HFFc6 (cell line): Measurements from ENCODE around the gene NLGN3. TPM values are rescaled to one million over a fixed set of nuclear protein-coding genes. Genes with fewer than 3 reads are reported as not detected.

Experiments used
- DNase-seq: peaks from one replicate; pipeline ENCODE4 v3.0.0-alpha.2; 2018
- H3K27ac Mint-ChIP-seq: 2 replicates; pipeline ENCODE4 v1.8.0; 2020; ENCODE audit warnings: mild to moderate bottlenecking, mixed read lengths
- H3K27me3 Mint-ChIP-seq: 2 replicates; pipeline ENCODE4 v1.8.0; 2021; ENCODE audit warnings: mild to moderate bottlenecking, moderate library complexity, mixed read lengths; ENCODE audit not compliant: insufficient read depth
- H3K36me3 Mint-ChIP-seq: 2 replicates; pipeline ENCODE4 v1.8.0; 2021; ENCODE audit warnings: low read depth, mixed read lengths
- H3K4me1 Mint-ChIP-seq: 2 replicates; pipeline ENCODE4 v1.8.0; 2020; ENCODE audit warnings: low read depth, mixed read lengths
- H3K4me3 Mint-ChIP-seq: 2 replicates; pipeline ENCODE4 v1.8.0; 2020; ENCODE audit warnings: mild to moderate bottlenecking, moderate library complexity, mixed read lengths
- H3K9me3 Mint-ChIP-seq: 2 replicates; pipeline ENCODE4 v1.8.0; 2020; ENCODE audit warnings: mild to moderate bottlenecking, mixed read lengths
- total RNA-seq, 6 experiments: library from RNA; stranded (reverse); fragmentation: NEBNext Ultra II Directional; extraction: Animal tissue kit (Norgen Biotek cat#: 25700); gene quantifications; 2 replicates in 1 of 6; 3 replicates in 5 of 6; pipeline ENCODE4 v1.2.3, GENCODE V29; 2021
- TF ChIP-seq, protein P1 (sequence below): fragments of 200-600 bp; sonication (generic); IDR thresholded peaks from 2 replicates; pipeline ENCODE4 v1.5.0; 2021; ENCODE audit warnings: antibody characterized with exemption, mild to moderate bottlenecking

NLGN3 gene
- total RNA-seq, 6 experiments from 2014 or later = 0.14 to 0.48 (median 0.29) TPM

DNA sequence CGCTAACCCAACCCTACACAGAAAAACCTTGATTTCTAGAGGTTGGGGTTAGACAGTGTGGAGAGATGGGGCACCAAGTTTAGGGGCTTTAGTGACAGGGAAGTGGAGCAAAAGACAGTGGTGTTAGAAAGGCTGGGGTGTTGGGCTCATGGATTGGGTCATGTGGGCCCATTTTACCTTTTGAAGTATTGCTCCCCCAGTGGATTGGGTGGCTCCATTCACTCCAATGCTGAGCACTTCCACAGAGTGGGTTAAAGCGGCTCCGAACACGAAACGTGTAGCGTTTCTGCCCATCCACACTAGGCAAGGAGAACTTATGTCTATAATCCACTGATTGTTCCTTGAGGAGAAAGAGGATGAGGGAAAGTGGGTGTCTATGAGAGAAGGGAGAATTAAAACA lies 35.6 kb upstream of the NLGN3 start:
- DNase-seq = no peak
- peaks cover 4% of the 10 kb centered on the region for H3K4me1 Mint-ChIP-seq
- no peak overlapping the region for H3K27ac Mint-ChIP-seq
- no peak overlapping the region for H3K4me3 Mint-ChIP-seq
- H3K36me3 Mint-ChIP-seq = no peaks in the 10 kb centered on the region
- H3K9me3 Mint-ChIP-seq = no peaks in the 10 kb centered on the region
- TF ChIP-seq, protein P1, sequence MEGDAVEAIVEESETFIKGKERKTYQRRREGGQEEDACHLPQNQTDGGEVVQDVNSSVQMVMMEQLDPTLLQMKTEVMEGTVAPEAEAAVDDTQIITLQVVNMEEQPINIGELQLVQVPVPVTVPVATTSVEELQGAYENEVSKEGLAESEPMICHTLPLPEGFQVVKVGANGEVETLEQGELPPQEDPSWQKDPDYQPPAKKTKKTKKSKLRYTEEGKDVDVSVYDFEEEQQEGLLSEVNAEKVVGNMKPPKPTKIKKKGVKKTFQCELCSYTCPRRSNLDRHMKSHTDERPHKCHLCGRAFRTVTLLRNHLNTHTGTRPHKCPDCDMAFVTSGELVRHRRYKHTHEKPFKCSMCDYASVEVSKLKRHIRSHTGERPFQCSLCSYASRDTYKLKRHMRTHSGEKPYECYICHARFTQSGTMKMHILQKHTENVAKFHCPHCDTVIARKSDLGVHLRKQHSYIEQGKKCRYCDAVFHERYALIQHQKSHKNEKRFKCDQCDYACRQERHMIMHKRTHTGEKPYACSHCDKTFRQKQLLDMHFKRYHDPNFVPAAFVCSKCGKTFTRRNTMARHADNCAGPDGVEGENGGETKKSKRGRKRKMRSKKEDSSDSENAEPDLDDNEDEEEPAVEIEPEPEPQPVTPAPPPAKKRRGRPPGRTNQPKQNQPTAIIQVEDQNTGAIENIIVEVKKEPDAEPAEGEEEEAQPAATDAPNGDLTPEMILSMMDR = no peak
- peaks cover 16% of the 10 kb centered on the region for H3K27me3 Mint-ChIP-seq

DNA sequence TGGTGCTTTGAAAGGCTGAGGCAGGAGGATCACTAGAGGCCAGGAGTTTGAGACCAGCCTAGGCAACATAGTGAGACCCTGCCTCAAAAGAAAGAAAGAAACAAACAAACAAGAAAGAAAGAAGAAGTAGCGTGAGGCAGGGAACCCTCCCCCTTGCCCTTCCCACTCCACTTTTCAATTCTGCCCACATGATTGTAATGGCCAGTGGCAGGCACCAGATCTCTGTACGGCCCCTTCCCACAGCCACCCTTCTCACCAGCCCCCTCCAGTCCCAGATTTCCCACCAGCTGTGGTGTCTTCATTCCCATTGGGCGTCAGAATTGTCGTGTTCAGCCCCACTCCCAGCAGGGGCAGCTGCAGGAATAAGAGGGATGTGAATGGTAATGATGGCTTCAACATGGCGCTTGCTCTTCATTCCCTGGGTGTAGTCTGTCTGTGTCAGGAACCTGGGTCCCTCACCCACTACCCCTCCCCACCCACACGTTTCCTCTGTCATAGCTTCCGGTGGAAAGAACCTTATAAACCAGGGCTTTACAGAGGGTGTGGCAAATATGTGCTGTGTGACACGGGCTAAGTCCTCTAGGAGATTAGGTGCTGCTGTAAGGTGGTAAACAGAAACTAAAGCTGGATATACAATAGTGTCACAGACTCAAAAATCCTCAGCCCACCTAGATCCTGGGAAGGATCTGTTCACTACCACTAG lies 33.3 kb upstream of the NLGN3 start, which contains the start of gene IL2RG:
Gene IL2RG, minus strand, starts transcription at position 437 of the 703 bp plus-strand sequence. Its CDS starts 38 bp downstream, at position 399.
- Mint-ChIP-seq H3K4me1 (no peaks in the 10 kb centered on the region; the same call in 1 of the 2 replicates), H3K27ac (no peak within 1 kb of the TSS), H3K4me3 (no peak within 1 kb of the TSS; the same call in 1 of the 2 replicates), H3K27me3 (peaks cover 16% of the 10 kb centered on the region), H3K36me3 (no peaks in the 10 kb centered on the region), H3K9me3 (no peaks in the 10 kb centered on the region)
- DNase-seq = no peak
- TF ChIP-seq, protein P1 = no peak

DNA sequence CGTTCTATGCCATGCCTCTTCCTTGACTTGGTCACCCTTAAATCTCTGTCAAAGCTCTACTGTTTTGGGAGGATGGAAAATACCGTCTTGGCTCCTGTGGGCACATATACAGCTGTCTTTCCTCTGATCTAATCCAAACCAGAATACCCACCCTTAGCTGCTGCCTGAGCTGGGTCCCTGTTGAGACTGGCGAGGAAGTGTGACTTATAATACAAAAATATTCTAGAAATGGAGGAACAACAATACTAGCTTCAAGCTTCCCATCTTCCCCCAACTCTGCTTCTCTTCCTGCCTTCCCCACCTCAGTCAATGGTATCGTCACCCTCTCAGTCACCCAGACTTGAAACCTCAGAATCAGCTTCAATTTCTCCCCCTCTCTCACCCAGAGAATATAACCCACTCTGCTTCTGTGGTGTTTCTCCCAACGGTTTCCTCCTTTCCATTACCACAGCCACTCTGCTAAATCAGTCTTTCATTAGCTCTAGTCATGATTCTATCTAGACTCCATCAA lies 32.7 kb upstream of the NLGN3 start:
- Mint-ChIP-seq H3K4me1 (no peaks in the 10 kb centered on the region; the same call in 1 of the 2 replicates), H3K27ac (no peak overlapping the region), H3K4me3 (no peak overlapping the region; the same call in 1 of the 2 replicates), H3K27me3 (peaks cover 16% of the 10 kb centered on the region), H3K36me3 (no peaks in the 10 kb centered on the region), H3K9me3 (no peaks in the 10 kb centered on the region)
- no peak for DNase-seq
- TF ChIP-seq, protein P1 = no peak

DNA sequence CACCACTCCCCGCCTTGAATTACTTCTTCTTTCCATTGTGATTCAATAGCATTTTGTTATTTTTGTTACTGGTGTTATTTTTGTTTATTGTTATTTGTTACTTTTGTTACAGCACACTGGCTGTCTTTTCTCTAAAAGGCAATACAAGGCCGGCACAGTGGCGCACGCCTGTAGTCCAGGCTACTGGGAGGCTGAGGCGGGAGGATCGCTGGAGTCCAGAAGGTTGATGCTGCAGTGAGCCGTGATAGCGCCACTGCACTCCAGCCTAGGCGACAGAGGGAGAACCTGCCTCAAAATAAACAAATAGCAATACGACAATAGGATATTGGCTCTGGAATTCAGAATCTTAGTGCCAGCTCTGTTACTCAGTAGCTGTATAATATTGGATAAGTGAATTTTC lies 27.3 kb upstream of the NLGN3 start:
- Mint-ChIP-seq H3K27ac (no peak overlapping the region), H3K4me1 (no peaks in the 10 kb centered on the region; the same call in 1 of the 2 replicates), H3K36me3 (peaks cover 5% of the 10 kb centered on the region; the same call in 1 of the 2 replicates), H3K4me3 (no peak overlapping the region), H3K9me3 (no peaks in the 10 kb centered on the region), H3K27me3 (no peaks in the 10 kb centered on the region; the same call in 1 of the 2 replicates)
- TF ChIP-seq, protein P1 = no peak
- DNase-seq = no peak

DNA sequence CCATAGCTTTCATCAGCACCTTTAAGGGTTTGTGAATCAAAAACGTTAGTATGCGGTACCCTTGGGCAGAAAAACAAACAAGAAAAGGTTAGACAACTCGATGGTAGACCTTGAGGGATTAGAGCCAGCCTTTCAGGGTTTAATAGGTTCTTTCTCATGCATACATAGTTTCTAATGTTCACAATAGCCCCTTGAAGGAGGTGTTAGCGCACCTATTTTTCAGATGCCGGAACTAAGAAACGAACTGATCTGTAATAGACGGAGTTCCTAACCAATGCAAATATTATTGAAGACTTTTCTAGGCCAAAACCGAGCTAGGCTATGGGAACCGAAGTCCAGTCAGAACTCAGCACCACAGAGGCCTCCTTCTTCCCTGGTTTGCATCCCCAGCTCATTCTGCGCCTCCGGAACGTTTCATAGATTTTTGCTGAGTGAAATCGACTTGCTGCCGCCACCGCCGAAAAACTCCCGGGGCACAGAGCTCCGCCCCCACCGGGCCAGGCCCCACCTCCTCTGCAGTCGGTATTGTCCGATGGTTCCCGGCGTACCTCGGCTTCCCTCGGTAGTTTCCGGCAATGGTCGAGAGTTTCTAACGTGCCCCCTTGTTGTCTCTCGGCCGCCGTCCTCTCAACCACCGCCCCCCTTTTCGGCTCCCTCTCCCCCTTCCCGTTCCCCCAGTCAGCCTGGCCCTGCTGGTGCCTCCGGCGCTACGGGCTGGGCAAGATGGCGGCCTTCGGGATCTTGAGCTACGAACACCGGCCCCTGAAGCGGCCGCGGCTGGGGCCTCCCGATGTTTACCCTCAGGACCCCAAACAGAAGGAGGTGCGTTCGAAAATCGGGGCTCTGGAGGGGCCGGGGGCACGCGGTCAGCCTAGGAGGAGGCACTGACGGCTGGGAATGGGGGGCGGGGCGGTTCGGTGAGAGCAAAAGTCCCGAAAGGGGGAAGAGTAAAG lies 26.3 kb upstream of the NLGN3 start, which contains the start of gene MED12:
Gene MED12, plus strand, starts transcription at position 565 of the 953 bp plus-strand sequence. Its CDS starts 159 bp downstream, at position 724.
- Mint-ChIP-seq H3K4me1 (no peaks in the 10 kb centered on the region), H3K27ac (peak within 1 kb of the TSS; percentile 65), H3K36me3 (peaks cover 5% of the 10 kb centered on the region; the same call in 1 of the 2 replicates), H3K9me3 (no peaks in the 10 kb centered on the region), H3K4me3 (peak within 1 kb of the TSS; percentile 89), H3K27me3 (no peaks in the 10 kb centered on the region; the same call in 1 of the 2 replicates)
- DNase-seq = peak; percentile 77
- TF ChIP-seq, protein P1 = no peak
